ENCODE results near the gene FNIP1.

- TF ChIP-seq CTCF (IDR thresholded peaks at IDR 0.05) (no peak), POLR2AphosphoS5 (IDR thresholded peaks at IDR 0.05; ENCODE audit: insufficient read depth in 1 of 2, low read depth in 1 of 2) (peak in 1 of 2 donors; percentile 96)
These were observed 124.7 kb downstream of the FNIP1 start for GRCh38 chr5:131671994-131672655.

All from vagina (tissue), 2 donors.